SJCRH30 (cell line): ENCODE data around the gene CSE1L. TPM values are rescaled to one million over a fixed set of nuclear protein-coding genes. Genes with fewer than 3 reads are reported as not detected.
"Not testable (repeated sequence)": the region's sequence is repeated elsewhere in the genome, so short reads cannot be mapped to it uniquely, and the experiment has no call there.

Experiments
- DNase-seq, 2 experiments: peaks; one replicate each; pipeline ENCODE4 v3.0.0-alpha.2; 2015 to 2020
- H3K27ac ChIP-seq: fragments of 250-450 bp; sonication (Bioruptor Pico); 2 replicates; pipeline ENCODE4 v1.5.1; 2020; ENCODE audit warnings: mild to moderate bottlenecking, moderate library complexity
- H3K27me3 ChIP-seq: fragments of 250-450 bp; sonication (Bioruptor Pico); 2 replicates; pipeline ENCODE4 v1.5.1; 2020; ENCODE audit warnings: mild to moderate bottlenecking, moderate library complexity
- H3K36me3 ChIP-seq: fragments of 250-450 bp; sonication (Bioruptor Pico); 2 replicates; pipeline ENCODE4 v1.5.1; 2020; ENCODE audit warnings: mild to moderate bottlenecking, moderate library complexity
- H3K4me1 ChIP-seq: fragments of 250-450 bp; sonication (Bioruptor Pico); 2 replicates; pipeline ENCODE4 v1.5.1; 2020; ENCODE audit warnings: mild to moderate bottlenecking, moderate library complexity
- H3K4me3 ChIP-seq: fragments of 250-450 bp; sonication (Bioruptor Pico); 2 replicates; pipeline ENCODE4 v1.5.1; 2020; ENCODE audit warnings: mild to moderate bottlenecking, moderate library complexity
- H3K9me3 ChIP-seq: fragments of 250-450 bp; sonication (Bioruptor Pico); replicated peaks from 2 replicates; pipeline ENCODE4 v1.5.1; 2020; ENCODE audit warnings: mild to moderate bottlenecking, moderate library complexity
- total RNA-seq: library from RNA; depleted of rRNA; stranded (reverse); fragments of >200 nt; shearing (Covaris generic); gene quantifications from 2 replicates; pipeline ENCODE4 v1.2.3, GENCODE V29; 2014

The CSE1L gene
- total RNA-seq, 1 experiment from 2014 or later = 556 TPM

DNA sequence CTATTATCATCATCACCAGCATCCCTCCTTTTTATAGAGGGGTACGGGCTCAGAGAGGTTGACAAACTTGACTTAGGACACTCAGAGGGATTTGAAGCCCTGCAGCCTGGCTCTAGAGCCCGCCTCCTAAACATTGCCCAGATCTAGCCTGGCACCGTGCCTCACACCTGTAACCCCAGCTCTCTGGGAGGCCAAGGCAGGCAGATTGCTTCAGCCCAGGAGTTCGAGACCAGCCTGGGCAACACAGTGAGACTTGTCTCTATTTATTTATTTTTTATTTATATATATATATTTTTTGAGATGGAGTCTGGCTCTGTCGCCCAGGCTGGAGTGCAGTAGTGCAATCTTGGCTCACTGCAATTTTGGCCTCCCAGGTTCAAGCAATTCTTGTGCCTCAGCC, 6.3 kb upstream of the CSE1L start:
- DNase-seq = no peak
- no peak overlapping the region for H3K4me3 ChIP-seq
- H3K9me3 ChIP-seq = no peaks in the 10 kb centered on the region

DNA sequence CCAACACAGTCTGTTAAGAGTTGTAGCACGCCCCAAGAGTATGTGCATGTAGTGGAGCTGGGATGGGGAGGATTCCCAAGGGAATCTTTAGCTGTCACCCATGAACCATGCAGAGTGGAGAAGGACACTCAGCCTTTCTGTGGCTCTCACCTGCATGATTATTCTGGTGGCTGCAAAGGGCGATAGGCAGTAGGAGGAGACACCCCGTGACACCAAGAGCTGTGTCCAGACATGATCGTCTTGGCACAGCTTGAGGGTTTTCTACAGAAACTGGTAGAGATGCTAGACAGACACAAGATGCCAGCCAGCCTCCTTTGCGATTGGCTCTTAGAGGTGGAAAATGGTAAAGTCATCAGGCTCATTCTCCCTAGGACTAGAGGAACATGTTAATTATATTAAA, 3.1 kb upstream of the CSE1L start:
- H3K4me1 ChIP-seq = no peaks in the 10 kb centered on the region
- DNase-seq = no peak
- H3K36me3 ChIP-seq = peaks cover 5% of the 10 kb centered on the region; the same call in 1 of the 2 replicates
- H3K4me3 ChIP-seq = no peak overlapping the region
- H3K9me3 ChIP-seq = no peaks in the 10 kb centered on the region
- no peaks in the 10 kb centered on the region for H3K27me3 ChIP-seq
- no peak overlapping the region for H3K27ac ChIP-seq

More for the DNA sequence above, 6.3 kb upstream of the CSE1L start:
- H3K4me1 ChIP-seq = no peaks in the 10 kb centered on the region
- peaks cover 15% of the 10 kb centered on the region for H3K36me3 ChIP-seq
- H3K27me3 ChIP-seq = no peaks in the 10 kb centered on the region
- H3K27ac ChIP-seq = no peak overlapping the region

DNA sequence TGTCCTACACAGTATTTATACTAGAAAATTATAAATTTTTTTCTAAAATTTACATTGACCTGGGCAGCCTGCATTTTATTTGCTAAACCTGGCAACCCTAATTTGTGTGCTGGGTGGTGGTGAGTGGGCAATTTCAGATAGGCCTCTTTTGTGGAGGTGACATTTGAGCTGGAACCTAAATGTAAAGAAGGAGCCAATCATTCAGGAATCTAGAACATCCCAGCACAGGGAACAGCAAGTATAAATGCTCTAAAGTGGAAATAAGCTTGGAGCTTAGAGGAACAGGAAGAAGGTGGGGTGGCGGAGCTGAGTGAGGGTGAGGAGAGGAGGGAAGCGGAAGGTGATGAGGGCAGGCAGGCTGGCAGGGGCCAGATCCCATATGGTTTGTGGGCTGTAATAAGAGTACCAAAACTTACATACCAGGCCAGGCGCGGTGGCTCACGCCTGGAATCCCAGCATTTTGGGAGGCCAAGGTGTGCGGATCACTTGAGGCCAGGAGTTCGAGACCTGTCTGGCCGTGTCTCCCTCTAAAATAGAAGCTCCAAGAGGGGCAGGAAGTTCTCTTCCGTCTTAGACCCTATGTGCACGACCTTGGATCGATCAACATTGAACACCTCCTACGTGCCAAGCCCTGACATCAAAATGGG, 549 bp upstream of the CSE1L start:
- no peaks in the 10 kb centered on the region for H3K4me1 ChIP-seq
- no peaks in the 10 kb centered on the region for H3K27me3 ChIP-seq
- no peak for DNase-seq

DNA sequence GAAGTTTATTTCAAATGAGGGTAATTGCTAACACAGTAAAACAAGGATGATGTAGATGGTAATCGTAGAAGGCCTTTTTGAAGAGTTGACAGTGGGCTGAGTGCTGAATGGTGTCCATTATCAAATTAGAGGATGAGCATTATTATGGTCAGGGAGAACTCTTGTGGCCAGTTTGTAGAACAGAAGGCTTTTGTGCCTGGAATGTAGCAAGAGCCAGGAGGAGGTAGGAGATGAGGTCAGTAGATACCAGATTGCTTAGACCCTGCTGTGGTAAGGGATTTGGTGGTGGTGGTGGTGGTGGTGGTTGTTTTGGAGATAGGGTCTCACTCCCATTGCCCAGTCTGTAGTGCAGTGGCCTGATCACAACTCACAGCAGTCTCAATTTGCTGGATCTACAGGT, 6.2 kb downstream of the CSE1L start:
- DNase-seq = peak in 1 of 2 experiments; percentile 44
- Histone ChIP-seq H3K9me3 (no peaks in the 10 kb centered on the region), H3K27me3 (no peaks in the 10 kb centered on the region), H3K27ac (no peak overlapping the region), H3K4me3 (no peak overlapping the region), H3K36me3 (peaks cover 79% of the 10 kb centered on the region), H3K4me1 (peaks cover 7% of the 10 kb centered on the region; the same call in 1 of the 2 replicates)

More for the DNA sequence above, 549 bp upstream of the CSE1L start:
- H3K9me3 ChIP-seq = no peaks in the 10 kb centered on the region
- peak overlapping the region; percentile 98 for H3K27ac ChIP-seq
- H3K36me3 ChIP-seq = peaks cover 24% of the 10 kb centered on the region
- peak overlapping the region; percentile 96 for H3K4me3 ChIP-seq

DNA sequence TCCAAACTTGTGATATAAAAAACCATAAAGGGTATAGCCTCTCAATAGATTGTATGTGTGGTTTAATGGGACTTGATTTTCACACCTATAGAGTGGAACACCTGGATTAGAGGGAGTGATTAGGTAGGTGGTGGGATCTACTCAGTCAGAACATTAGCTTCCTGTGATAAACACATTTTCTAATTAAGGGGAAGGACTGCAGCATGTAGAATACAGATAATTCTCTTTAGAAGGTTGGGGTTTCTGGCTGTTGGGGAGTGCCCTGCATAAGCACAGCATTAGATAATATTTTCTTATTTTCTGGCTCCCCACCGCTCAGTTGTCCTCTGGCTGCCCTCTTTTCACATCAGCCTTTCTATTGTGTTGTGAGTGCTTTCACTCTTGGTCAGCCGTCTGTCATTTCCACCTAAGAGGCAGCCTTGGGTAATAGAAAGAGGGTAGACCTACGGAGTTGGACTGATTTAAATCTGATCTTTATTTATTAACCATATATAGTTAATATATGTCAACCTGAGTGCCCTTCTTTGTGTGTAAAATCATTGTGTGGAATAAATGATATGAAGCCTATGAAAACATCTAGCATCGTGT, 8.0 kb downstream of the CSE1L start:
- H3K27me3 ChIP-seq = no peaks in the 10 kb centered on the region
- no peak for DNase-seq
- peaks cover 7% of the 10 kb centered on the region; the same call in 1 of the 2 replicates for H3K4me1 ChIP-seq
- H3K27ac ChIP-seq = no peak overlapping the region
- H3K36me3 ChIP-seq = peaks cover 84% of the 10 kb centered on the region
- H3K9me3 ChIP-seq = no peaks in the 10 kb centered on the region
- no peak overlapping the region for H3K4me3 ChIP-seq

DNA sequence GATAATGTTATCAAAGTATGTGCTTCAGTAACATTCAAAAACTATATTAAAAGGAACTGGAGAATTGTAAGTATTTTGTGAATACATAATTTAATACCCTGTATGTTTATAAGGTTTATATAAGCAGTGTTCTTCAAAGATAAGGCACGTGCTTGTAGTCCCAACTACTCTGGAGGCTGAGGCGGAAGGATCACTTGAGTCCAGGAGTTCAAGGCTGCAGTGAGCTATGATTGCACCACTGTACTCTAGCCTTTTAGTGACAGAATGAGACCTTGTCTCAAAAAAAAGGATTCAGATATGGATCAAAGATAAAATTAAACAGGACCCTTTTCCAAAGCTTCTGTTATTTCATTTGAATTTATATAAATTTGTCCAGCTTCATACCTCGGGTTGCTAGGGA, 17.2 kb downstream of the CSE1L start:
- Histone ChIP-seq H3K4me1 (no peaks in the 10 kb centered on the region), H3K9me3 (no peaks in the 10 kb centered on the region), H3K27me3 (no peaks in the 10 kb centered on the region), H3K4me3 (no peak overlapping the region), H3K36me3 (peaks cover 97% of the 10 kb centered on the region), H3K27ac (no peak overlapping the region)
- DNase-seq = no peak

DNA sequence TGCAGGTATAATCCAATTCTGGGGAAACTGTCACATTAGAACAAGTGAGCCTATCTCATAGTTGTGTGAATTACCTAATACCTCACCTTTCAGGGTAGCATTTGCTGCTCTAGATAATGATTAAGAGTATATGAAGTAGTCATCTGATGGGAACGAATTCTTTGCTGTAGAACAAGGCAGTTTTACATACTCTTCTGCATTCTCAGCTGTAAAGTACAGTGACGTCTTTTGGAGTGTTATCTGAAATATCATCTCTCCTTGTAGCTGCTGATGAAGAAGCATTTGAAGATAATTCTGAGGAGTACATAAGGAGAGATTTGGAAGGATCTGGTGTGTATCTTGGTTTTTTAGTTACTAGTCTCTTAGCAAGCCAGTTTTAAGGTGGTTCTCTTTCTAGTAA, 28.4 kb downstream of the CSE1L start:
- Histone ChIP-seq H3K27me3 (no peaks in the 10 kb centered on the region), H3K4me1 (no peaks in the 10 kb centered on the region), H3K9me3 (no peaks in the 10 kb centered on the region), H3K4me3 (no peak overlapping the region), H3K36me3 (peaks cover 95% of the 10 kb centered on the region), H3K27ac (no peak overlapping the region)
- no peak for DNase-seq

DNA sequence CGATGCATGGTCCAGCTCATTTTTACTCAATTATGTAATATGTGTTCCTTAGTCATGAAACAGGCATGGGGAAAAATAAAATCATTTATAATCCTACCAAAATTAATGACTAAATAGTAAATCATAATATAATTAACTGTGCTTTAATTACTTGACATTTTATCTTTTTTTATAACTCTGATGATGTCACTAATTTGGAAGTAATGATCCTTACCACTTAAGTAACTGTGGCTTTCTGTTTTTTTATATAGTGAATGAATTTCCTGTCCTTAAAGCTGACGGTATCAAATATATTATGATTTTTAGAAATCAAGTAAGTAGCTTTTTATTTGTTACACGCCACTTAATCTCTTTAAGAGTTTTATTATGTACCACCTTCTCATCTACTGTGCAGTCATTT, 32.2 kb downstream of the CSE1L start:
- DNase-seq = no peak
- no peak overlapping the region for H3K27ac ChIP-seq
- H3K27me3 ChIP-seq = no peaks in the 10 kb centered on the region
- H3K9me3 ChIP-seq = no peaks in the 10 kb centered on the region
- peaks cover 96% of the 10 kb centered on the region for H3K36me3 ChIP-seq
- no peak overlapping the region for H3K4me3 ChIP-seq
- H3K4me1 ChIP-seq = no peaks in the 10 kb centered on the region

DNA sequence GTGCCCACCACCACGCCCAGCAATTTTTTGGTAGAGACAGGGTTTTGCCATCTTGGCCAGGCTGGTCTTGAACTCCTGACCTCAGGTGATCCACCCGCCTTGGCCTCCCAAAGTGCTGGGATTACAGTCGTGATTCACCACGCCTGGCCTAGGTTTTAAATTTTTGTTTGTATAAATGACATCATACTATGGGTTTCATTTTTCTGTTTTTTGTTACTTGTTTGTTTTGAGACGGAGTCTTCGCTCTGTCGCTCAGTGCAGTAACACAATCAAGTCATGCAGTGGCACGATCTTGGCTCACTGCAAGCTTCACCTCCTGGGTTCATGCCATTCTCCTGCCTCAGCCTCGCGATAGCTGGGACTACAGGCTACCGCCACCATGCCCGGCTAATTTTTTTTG, 36.2 kb downstream of the CSE1L start:
- H3K27me3 ChIP-seq, H3K4me1 ChIP-seq, H3K27ac ChIP-seq, DNase-seq, H3K9me3 ChIP-seq, H3K4me3 ChIP-seq: not testable (repeated sequence)
- peaks cover 95% of the 10 kb centered on the region for H3K36me3 ChIP-seq

DNA sequence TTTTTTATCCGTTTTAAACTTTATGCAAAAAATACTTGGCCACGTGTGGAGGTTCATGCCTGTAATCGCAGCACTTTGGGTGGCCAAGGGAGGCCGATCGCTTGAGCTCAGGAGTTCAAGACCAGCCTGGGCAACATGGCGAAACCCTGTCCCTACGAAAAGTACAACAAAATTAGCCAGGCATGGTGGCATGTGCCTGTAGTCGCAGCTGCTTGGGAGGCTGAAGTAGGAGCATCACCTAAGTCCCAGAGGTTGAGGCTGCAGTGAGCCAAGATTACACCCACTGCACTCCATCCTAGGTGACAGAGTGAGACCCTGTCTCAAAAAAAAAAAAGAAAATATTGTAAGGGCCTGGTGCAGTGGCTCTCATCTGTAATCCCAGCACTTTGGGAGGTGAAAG, 45.0 kb downstream of the CSE1L start:
- Histone ChIP-seq H3K4me3 (no peak overlapping the region), H3K9me3 (no peaks in the 10 kb centered on the region), H3K27ac (no peak overlapping the region), H3K4me1 (no peaks in the 10 kb centered on the region), H3K27me3 (no peaks in the 10 kb centered on the region), H3K36me3 (peaks cover 96% of the 10 kb centered on the region)
- no peak for DNase-seq

DNA sequence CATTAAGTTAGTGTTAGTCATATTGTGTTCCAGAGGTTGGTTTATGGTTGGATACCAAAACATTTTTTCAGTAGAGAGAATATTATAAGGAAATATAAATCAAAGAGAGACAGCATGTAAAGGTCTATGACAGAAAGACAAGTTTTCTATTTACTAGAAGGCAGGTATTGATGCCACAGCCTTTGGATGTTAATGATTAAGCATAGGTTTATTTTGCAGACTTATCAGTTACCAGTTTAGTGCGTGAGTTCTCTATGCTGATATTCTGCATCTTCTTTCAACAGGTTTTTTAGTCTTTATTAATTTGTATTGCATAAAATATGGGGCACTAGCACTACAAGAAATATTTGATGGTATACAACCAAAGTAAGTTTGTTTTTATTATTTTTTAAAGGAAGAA, 45.6 kb downstream of the CSE1L start:
- Histone ChIP-seq H3K36me3 (peaks cover 98% of the 10 kb centered on the region), H3K4me1 (no peaks in the 10 kb centered on the region)

DNA sequence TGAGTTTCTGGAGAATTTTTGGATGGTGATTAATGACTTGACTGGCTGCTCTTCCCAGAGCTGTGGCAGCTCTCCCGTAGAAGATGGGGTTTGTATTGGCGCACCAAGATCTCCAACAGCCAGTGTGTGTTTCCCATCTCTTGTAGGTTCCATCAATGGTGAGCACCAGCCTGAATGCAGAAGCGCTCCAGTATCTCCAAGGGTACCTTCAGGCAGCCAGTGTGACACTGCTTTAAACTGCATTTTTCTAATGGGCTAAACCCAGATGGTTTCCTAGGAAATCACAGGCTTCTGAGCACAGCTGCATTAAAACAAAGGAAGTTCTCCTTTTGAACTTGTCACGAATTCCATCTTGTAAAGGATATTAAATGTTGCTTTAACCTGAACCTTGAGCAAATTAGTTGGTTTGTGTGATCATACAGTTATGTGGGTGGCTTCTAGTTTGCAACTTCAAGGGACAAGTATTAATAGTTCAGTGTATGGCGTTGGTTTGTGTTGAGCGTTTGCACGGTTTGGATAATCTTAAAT, 50.2 kb downstream of the CSE1L start:
- Histone ChIP-seq H3K27me3 (no peaks in the 10 kb centered on the region), H3K27ac (no peak overlapping the region), H3K9me3 (no peaks in the 10 kb centered on the region), H3K4me1 (no peaks in the 10 kb centered on the region), H3K36me3 (peaks cover 98% of the 10 kb centered on the region), H3K4me3 (no peak overlapping the region)
- no peak for DNase-seq

More for the DNA sequence above, 45.6 kb downstream of the CSE1L start:
- Histone ChIP-seq H3K9me3 (no peaks in the 10 kb centered on the region), H3K27ac (no peak overlapping the region), H3K4me3 (no peak overlapping the region), H3K27me3 (no peaks in the 10 kb centered on the region)
- no peak for DNase-seq

DNA sequence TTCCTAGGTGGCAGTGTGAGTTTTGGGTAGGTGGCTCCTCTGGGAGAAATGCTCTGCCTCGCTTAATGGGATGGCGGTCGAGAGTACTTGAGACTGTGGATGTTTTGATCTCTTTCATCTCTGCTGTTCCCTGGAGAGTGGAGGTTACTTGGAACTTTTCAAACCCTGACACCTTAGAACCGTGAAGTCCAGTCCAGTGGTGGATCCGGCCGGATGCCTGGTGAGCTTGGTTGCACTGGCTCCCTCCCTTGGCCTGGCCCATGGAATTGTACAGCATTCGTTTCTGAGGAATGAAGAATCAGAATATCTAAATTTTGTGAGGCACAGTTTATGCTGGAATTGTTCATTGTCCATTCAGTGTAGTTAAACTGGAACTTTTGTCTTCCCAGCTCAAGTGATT, 51.0 kb downstream of the CSE1L start:
- Histone ChIP-seq H3K9me3 (no peaks in the 10 kb centered on the region), H3K27me3 (no peaks in the 10 kb centered on the region), H3K4me3 (no peak overlapping the region), H3K36me3 (peaks cover 98% of the 10 kb centered on the region), H3K27ac (no peak overlapping the region), H3K4me1 (no peaks in the 10 kb centered on the region)
- DNase-seq = no peak

DNA sequence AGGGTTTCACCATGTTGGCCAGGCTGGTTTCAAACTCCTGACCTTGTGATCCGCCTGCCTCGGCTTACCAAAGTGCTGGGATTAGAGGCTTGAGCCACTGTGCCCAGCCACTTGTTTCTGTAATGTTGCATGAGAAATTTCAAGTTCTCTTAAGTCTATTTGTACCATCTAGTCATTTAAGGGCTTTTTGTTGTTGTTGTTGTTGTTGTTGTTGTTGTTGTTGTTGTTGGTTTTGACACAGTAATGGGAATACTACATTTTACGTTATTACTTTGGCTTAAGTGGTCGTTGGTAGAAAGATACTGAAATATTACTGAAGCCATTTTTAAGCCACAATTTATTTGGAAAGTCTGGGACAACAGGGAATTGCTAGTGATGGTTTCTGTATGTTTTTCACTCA, 52.0 kb downstream of the CSE1L start:
- DNase-seq = no peak
- peaks cover 98% of the 10 kb centered on the region for H3K36me3 ChIP-seq
- no peaks in the 10 kb centered on the region for H3K4me1 ChIP-seq
- no peak overlapping the region for H3K4me3 ChIP-seq
- H3K9me3 ChIP-seq = no peaks in the 10 kb centered on the region
- H3K27me3 ChIP-seq = no peaks in the 10 kb centered on the region
- H3K27ac ChIP-seq = no peak overlapping the region

DNA sequence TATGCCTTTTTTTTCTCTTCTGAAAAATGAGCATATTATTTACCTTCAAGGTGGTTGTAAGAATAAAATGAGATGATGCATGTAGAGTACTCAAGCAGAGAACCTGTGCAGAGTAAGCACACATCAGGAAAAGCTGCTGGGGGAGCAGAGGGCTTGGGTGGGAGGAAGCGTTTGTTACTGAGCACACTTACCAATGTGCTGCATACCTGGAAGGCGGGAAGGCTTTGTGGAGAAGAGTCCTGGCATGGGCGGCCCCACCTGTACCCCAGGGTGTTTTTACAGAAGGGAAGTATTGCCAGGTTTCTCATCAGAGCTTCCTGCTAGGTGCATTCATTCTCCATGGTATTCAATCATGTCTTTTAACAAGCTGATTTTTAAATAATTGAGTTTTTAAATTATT, 52.9 kb downstream of the CSE1L start:
- H3K36me3 ChIP-seq = peaks cover 99% of the 10 kb centered on the region
- no peak overlapping the region for H3K4me3 ChIP-seq
- no peaks in the 10 kb centered on the region for H3K9me3 ChIP-seq
- H3K4me1 ChIP-seq = no peaks in the 10 kb centered on the region
- no peaks in the 10 kb centered on the region for H3K27me3 ChIP-seq
- H3K27ac ChIP-seq = no peak overlapping the region
- DNase-seq = no peak

DNA sequence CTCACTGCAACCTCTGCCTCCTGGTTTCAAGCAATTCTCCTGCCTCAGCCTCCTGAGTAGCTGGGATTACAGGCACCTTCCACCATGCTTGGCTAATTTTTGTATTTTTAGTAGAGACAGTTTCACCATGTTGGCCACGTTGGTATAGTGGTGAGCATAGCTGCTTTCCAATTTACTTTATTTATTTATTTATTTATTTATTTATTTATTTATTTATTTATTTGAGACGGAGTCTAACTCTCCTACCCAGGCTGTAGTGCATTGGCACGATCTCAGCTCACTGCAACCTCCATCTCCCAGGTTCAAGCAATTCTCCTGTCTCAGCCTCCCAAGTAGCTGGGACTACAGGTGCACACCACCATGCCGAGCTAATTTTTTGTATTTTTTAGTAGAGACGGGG, 54.2 kb downstream of the CSE1L start:
- H3K27ac ChIP-seq, H3K9me3 ChIP-seq, DNase-seq, H3K4me3 ChIP-seq, H3K27me3 ChIP-seq, H3K4me1 ChIP-seq: not testable (repeated sequence)
- peaks cover 99% of the 10 kb centered on the region for H3K36me3 ChIP-seq
